ENCODE results near the gene SIK2. TPM values are rescaled to one million over a fixed set of nuclear protein-coding genes. Genes with fewer than 3 reads are reported as not detected.

SIK2 gene
- total RNA-seq, 1 donor from 2014 or later: 174 TPM

Other genes with a start within 250 kb of the SIK2 start
- gene POU2AF1, start 223.2 kb upstream of the SIK2 start, total RNA-seq: 0.10 TPM
- not detected for gene BTG4, start 90.1 kb upstream of the SIK2 start, total RNA-seq
- gene HOATZ, start 87.7 kb upstream of the SIK2 start, total RNA-seq: not detected
- gene LAYN, start 61.7 kb upstream of the SIK2 start, total RNA-seq: 7.1 TPM
- 239 TPM for gene PPP2R1B, start 163.9 kb downstream of the SIK2 start, total RNA-seq